ENCODE results near the gene MRPL37.

The MRPL37 gene

DNA sequence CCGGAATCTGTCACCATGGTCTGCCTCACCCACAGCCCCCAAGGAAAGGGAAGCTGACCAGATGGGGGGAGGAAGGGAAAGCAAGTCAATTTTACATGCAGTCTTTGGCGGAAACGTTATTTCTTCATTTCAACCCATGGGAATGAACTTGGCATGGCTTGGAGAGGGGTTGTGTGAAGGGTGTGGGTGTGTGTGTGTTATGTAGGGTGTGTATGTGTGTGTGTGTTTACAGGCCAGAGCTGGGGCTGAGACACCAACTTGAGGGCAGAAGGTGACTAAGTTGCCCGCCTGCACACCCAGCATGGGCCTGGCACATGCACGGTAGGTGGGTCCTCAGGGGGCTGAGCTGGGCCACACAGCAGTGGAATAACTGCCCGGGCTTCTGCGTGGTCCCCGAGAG is 65.2 kb downstream of the MRPL37 start:
- no peak for DNase-seq (ENCODE audit: low spot score)

GRCh38 chr1:54265659-54266058 is 65.7 kb downstream of the MRPL37 start:
- no peak for DNase-seq (ENCODE audit: low spot score)

DNA sequence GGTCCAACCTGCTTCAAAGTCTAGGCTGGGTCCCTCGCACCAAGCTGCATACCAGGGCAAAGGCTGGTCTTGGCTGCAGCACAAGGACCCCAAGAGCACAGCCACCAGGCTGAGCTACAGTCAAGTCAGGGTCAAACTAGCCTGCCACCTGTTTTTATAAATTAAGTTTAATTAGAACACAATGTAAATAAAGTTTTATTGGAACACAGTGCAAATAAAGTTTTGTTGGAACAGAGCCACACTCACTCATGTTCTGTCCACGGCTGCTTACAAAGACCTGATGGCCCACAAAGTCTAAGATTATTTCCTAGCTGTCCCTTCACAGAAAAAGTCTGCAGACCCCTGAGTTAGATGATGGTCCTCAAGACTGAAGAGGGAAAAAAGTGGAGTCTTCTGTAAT is 66.2 kb downstream of the MRPL37 start:
- no peak for DNase-seq (ENCODE audit: low spot score)

DNA sequence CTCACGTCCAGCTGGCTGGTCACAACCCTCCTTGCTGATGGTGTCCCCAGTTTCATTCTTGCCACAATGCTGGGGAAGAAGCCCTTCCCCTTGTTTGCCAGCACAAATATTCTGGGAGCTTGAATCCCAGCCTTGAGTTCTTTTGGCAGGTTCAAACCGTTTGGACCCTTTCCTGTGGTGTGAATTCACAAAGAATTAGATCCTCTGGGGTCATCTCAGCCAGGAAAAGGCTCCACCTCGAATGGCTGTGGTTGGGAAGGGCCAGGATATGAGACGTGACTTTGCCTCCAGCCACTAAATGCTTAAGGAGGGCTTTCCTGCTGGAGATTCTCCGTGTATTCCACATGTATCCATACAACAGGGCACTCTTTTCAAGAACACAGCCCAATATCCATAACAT is 66.9 kb downstream of the MRPL37 start:
- no peak for DNase-seq (ENCODE audit: low spot score)

All from putamen (tissue), 1 donor.